Keratinocyte (primary cell): Measurements from ENCODE around the gene G3BP2. TPM values are rescaled to one million over a fixed set of nuclear protein-coding genes. Genes with fewer than 3 reads are reported as not detected.

Experiments
- DNase-seq: peaks from one replicate; pipeline ENCODE4 v3.0.0-alpha.2; 2011; ENCODE audit warnings: low read depth, missing footprints, low spot score
- FAIRE-seq: peaks from 2 replicates; lab custom pipeline; 2011; peaks lifted over from hg19 to GRCh38; lab: Jason Lieb, UNC
- H2AFZ ChIP-seq: 2 replicates; pipeline ENCODE4 v1.6.0; 2012; ENCODE audit warnings: low read length, control low read depth, inconsistent platforms; ENCODE audit not compliant: control insufficient read depth
- H3K27ac ChIP-seq: 2 replicates; pipeline ENCODE4 v1.5.1; 2011; ENCODE audit warnings: low read length; ENCODE audit not compliant: control insufficient read depth, insufficient read depth
- H3K27me3 ChIP-seq: 3 replicates; pipeline ENCODE4 v1.6.0; 2011; ENCODE audit warnings: low read length; ENCODE audit not compliant: control insufficient read depth, insufficient read depth; ENCODE audit errors: extremely low read depth
- H3K36me3 ChIP-seq, 2 experiments: 2 replicates in 1 of 2; 3 replicates in 1 of 2; pipeline ENCODE4 v1.5.1; 2011; ENCODE audit warnings: low read length in 2 of 2, mild to moderate bottlenecking in 1 of 2; ENCODE audit not compliant: control insufficient read depth in 2 of 2, insufficient read depth in 2 of 2; ENCODE audit errors: extremely low read depth in 1 of 2
- H3K4me1 ChIP-seq: 3 replicates; pipeline ENCODE4 v1.5.1; 2011; ENCODE audit warnings: low read length; ENCODE audit not compliant: control insufficient read depth, insufficient read depth; ENCODE audit errors: extremely low read depth
- H3K4me2 ChIP-seq: 3 replicates; pipeline ENCODE4 v1.6.0; 2011; ENCODE audit warnings: low read depth, low read length; ENCODE audit not compliant: control insufficient read depth, insufficient read depth; ENCODE audit errors: extremely low read depth
- H3K4me3 ChIP-seq, 3 experiments: fragments of 200-600 bp in 1 of 3; sonication (generic) in 1 of 3; 2 replicates in 2 of 3; 3 replicates in 1 of 3; pipeline ENCODE4 v1.5.1; 2011 to 2016; ENCODE audit warnings: low read length in 3 of 3, mild to moderate bottlenecking in 3 of 3, control low read depth in 2 of 3, inconsistent platforms in 1 of 3, low read depth in 1 of 3, mixed read lengths in 1 of 3, mixed run types in 1 of 3, moderate library complexity in 1 of 3; ENCODE audit not compliant: control insufficient read depth in 2 of 3, insufficient read depth in 2 of 3; ENCODE audit errors: extremely low read depth in 1 of 3
- H3K79me2 ChIP-seq: 2 replicates; pipeline ENCODE4 v1.6.0; 2012; ENCODE audit warnings: low read length; ENCODE audit not compliant: control insufficient read depth, insufficient read depth
- H3K9ac ChIP-seq: 3 replicates; pipeline ENCODE4 v1.6.0; 2011; ENCODE audit warnings: low read length; ENCODE audit not compliant: control insufficient read depth, insufficient read depth; ENCODE audit errors: extremely low read depth
- H3K9me1 ChIP-seq: 3 replicates; pipeline ENCODE4 v1.6.0; 2011; ENCODE audit warnings: low read length; ENCODE audit not compliant: control insufficient read depth, insufficient read depth; ENCODE audit errors: extremely low read depth
- H3K9me3 ChIP-seq: 2 replicates; pipeline ENCODE4 v1.5.1; 2012; ENCODE audit warnings: low read depth, low read length; ENCODE audit not compliant: control insufficient read depth
- H4K20me1 ChIP-seq: 3 replicates; pipeline ENCODE4 v1.6.0; 2011; ENCODE audit warnings: low read length; ENCODE audit not compliant: control insufficient read depth, insufficient read depth; ENCODE audit errors: extremely low read depth
- CTCF ChIP-seq, 3 experiments: IDR thresholded peaks in 1 of 3; conservative IDR thresholded peaks in 1 of 3; optimal IDR thresholded peaks in 1 of 3; 2 replicates in 2 of 3; 3 replicates in 1 of 3; pipeline versions ENCODE3 to v1.5.1; 2011; ENCODE audit warnings: low read length in 3 of 3, mild to moderate bottlenecking in 3 of 3, moderate library complexity in 2 of 3, control low read depth in 1 of 3, inconsistent platforms in 1 of 3; ENCODE audit not compliant: insufficient read depth in 2 of 3; ENCODE audit errors: extremely low read depth in 1 of 3
- EZH2 ChIP-seq: IDR thresholded peaks from one replicate; pipeline ENCODE4 v1.6.1; 2012; ENCODE audit warnings: inconsistent platforms, mild to moderate bottlenecking, low read length, moderate library complexity
- dilution Hi-C: fragments of 300-500 bp; cut with MboI; formaldehyde crosslinking; loops from one replicate; pipeline ENCODE4 v1.7.0; 2020; ENCODE audit warnings: low sequenced_read_pairs; ENCODE audit not compliant: extremely low pct_ligation_motif_present
- polyA plus RNA-seq, 5 experiments: library from polyadenylated mRNA; depleted of rRNA in 3 of 5; stranded (reverse) in 3 of 5; stranded (forward) in 1 of 5; unstranded in 1 of 5; fragments of >200 nt; gene quantifications; 1 replicate in 1 of 5; 2 replicates in 3 of 5; 3 replicates in 1 of 5; pipeline versions ENCODE4 v1.2.1 to v1.2.3, GENCODE V29; 2011 to 2012; ENCODE audit warnings: missing spikeins in 2 of 5, low read depth in 1 of 5, low replicate concordance in 1 of 5

Gene G3BP2
- polyA plus RNA-seq, 1 donor (not counting 4 experiments of a cell fraction or from before 2014, with no cell fraction given): 137 TPM

- no peaks in the 10 kb centered on the region for H3K9me1 ChIP-seq
- no peaks in the 10 kb centered on the region for H4K20me1 ChIP-seq
- H3K27ac ChIP-seq: peak within 1 kb of the TSS; percentile 54
- no peaks in the 10 kb centered on the region for H3K36me3 ChIP-seq
- H3K4me2 ChIP-seq: peak within 1 kb of the TSS; percentile 97
- no peak for TF ChIP-seq CTCF (optimal IDR thresholded peaks at IDR 0.05 in 1 of 3, IDR thresholded peaks at IDR 0.05 in 1 of 3, conservative IDR thresholded peaks at IDR 0.05 in 1 of 3; ENCODE audit: extremely low read depth in 1 of 3, insufficient read depth in 2 of 3, low read length in 3 of 3)
- TF ChIP-seq EZH2: no peak
- no peaks in the 10 kb centered on the region for H3K79me2 ChIP-seq
- H3K27me3 ChIP-seq: no peaks in the 10 kb centered on the region
- H3K9me3 ChIP-seq: no peaks in the 10 kb centered on the region
- peak within 1 kb of the TSS; percentile 97 for H2AFZ ChIP-seq
- dilution Hi-C loops: no loop called here
- H3K9ac ChIP-seq: peak within 1 kb of the TSS; percentile 71
- peak within 1 kb of the TSS; percentile 40 to 90 (median 73) for H3K4me3 ChIP-seq
- H3K4me1 ChIP-seq: peaks cover 11% of the 10 kb centered on the region
- FAIRE-seq (peak; percentile 49), DNase-seq (peak; percentile 42)
These were observed 42.9 kb downstream of the G3BP2 start, which contains the start of gene CDKL2 for GRCh38 chr4:75630174-75630936. Gene CDKL2 (minus strand): TSS chr4:75630528. CDS start chr4:75625988, 4,540 bp downstream.

- no peak for TF ChIP-seq EZH2
- no peaks in the 10 kb centered on the region for H3K27me3 ChIP-seq
- no peaks in the 10 kb centered on the region for H3K9me1 ChIP-seq
- no peaks in the 10 kb centered on the region for H3K36me3 ChIP-seq
- no peak overlapping the region for H3K27ac ChIP-seq
- no peaks in the 10 kb centered on the region for H3K9me3 ChIP-seq
- no peak overlapping the region for H3K9ac ChIP-seq
- FAIRE-seq (no peak), DNase-seq (no peak)
- H3K79me2 ChIP-seq: no peaks in the 10 kb centered on the region
- peaks cover 11% of the 10 kb centered on the region for H3K4me1 ChIP-seq
- H4K20me1 ChIP-seq: no peaks in the 10 kb centered on the region
- no peak overlapping the region for H3K4me3 ChIP-seq
- no peak overlapping the region for H2AFZ ChIP-seq
- H3K4me2 ChIP-seq: no peak overlapping the region
- dilution Hi-C loops: no loop called here
These were observed 44.0 kb downstream of the G3BP2 start for GRCh38 chr4:75629239-75629638.
